Activated naive CD8-positive, alpha-beta T cell (primary cell): Measurements from ENCODE around the gene PITPNC1.
A peak's percentile ranks its signal among the peaks of the same experiment; 100 is the strongest.
"Not testable (repeated sequence)": the region's sequence is repeated elsewhere in the genome, so short reads cannot be mapped to it uniquely, and the experiment has no call there.

Experiments
- H3K27ac Mint-ChIP-seq: one replicate; pipeline ENCODE4 v1.8.0; 2021; ENCODE audit warnings: mixed read lengths
- H3K27me3 Mint-ChIP-seq: one replicate; pipeline ENCODE4 v1.8.0; 2021; ENCODE audit warnings: mixed read lengths
- H3K36me3 Mint-ChIP-seq: one replicate; pipeline ENCODE4 v1.8.0; 2021; ENCODE audit warnings: mixed read lengths
- H3K4me1 Mint-ChIP-seq: one replicate; pipeline ENCODE4 v1.8.0; 2021; ENCODE audit warnings: low read depth, mixed read lengths
- H3K4me3 Mint-ChIP-seq: one replicate; pipeline ENCODE4 v1.8.0; 2021; ENCODE audit warnings: mild to moderate bottlenecking, mixed read lengths
- H3K9me3 Mint-ChIP-seq: one replicate; pipeline ENCODE4 v1.8.0; 2021; ENCODE audit warnings: low read depth, mixed read lengths

PITPNC1 gene

DNA sequence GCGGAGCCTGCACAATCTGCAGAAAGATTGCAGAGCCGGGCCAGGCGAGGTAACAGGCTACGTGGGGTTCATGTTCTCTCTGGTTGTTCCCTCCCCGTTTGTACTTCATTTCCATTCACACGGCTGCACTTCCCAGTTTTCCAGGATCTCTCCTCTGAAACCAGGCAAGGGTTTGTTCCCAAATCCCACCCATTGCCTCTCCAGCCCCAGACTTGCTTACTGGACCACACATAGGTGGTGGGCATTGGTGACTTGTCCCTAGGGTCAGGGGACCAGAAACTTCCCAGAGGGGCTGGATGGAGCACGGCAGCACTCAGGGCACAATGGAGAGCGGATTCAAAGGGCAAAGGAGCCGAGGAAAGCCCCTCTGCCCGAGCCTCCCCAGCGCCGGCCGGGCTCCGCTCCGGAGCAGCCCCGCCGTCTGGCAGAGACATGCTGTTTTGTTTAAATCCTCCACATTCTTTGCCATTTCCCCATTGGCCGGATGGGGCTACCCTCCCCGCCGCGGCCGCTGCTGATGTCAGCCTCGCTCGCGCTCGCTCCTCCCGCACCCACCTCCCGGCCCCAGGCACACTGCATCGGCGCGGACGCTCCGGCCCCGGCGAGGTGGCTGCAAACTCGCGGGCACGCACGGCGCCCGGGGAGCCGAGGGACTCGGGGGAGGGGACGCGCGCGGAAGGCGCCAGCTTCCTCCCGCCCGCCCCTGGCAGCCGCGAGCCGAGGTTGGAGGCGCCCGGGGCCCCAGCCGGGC lies at the start of gene PITPNC1:
PITPNC1 (plus strand) TSS at position 545 of the 751 bp plus-strand sequence.
- no peaks in the 10 kb centered on the region for H3K36me3 Mint-ChIP-seq
- H3K27me3 Mint-ChIP-seq = no peaks in the 10 kb centered on the region
- peaks cover 37% of the 10 kb centered on the region for H3K4me1 Mint-ChIP-seq
- H3K4me3 Mint-ChIP-seq = peak within 1 kb of the TSS; percentile 86
- H3K9me3 Mint-ChIP-seq = no peaks in the 10 kb centered on the region
- peak within 1 kb of the TSS; percentile 86 for H3K27ac Mint-ChIP-seq

DNA sequence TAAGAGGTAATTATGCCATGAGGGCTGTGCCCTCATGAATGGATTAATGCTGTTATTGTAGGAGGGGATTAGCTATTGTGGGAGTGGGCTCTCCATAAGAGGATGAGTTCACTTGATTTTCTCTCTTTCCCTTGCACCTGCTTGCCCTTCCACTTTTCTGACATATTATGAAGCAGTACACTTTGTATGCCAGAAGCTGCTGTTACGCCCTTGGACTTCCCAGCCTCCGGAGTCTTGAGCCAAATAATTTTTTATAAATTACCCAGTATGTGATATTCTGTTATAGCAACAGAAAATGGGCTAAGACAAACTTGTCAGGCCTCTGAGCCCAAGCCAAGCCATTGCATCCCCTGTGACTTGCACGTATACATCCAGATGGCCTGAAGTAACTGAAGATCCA lies 49.1 kb upstream of the PITPNC1 start:
- no peaks in the 10 kb centered on the region for H3K9me3 Mint-ChIP-seq
- no peak overlapping the region for H3K27ac Mint-ChIP-seq
- H3K4me3 Mint-ChIP-seq = no peak overlapping the region
- no peaks in the 10 kb centered on the region for H3K4me1 Mint-ChIP-seq
- no peaks in the 10 kb centered on the region for H3K27me3 Mint-ChIP-seq
- no peaks in the 10 kb centered on the region for H3K36me3 Mint-ChIP-seq

DNA sequence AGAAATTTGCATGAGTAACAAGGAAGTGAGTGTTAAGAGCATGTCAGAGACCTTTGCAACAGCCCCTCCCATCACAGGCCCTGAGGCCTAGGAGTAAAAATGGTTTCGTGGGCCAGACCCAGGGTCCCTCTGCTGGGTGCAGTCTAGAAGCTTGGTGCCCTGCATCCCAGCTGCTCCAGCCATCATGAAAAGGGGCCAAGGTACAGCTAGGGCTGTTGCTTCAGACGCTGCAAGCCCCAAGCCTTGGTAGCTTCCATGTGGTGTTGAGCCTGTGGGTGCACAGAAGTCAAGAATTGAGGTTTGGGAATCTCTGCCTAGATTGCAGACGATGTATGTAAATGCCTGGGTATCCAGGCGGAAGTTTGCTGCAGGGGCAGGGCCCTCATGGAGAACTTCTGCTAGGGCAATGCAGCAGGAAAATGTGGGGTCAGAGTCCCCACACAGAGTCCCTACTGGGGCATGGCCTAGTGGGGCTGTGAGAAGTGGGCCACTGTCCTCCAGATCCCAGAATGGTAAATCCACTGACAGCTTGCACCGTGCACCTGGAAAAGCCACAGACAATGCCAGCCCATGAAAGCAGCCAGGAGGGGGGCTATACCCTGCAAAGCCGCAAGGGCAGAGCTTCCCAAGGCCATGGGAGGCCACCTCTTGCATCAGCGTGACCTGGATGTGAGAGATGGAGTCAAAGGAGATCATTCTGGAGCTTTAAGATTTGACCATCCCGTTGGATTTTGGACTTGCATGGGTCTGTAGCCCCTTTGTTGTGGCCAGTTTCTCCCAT lies 45.5 kb upstream of the PITPNC1 start:
- not testable (repeated sequence) for H3K9me3 Mint-ChIP-seq, H3K27ac Mint-ChIP-seq, H3K4me1 Mint-ChIP-seq, H3K27me3 Mint-ChIP-seq, H3K4me3 Mint-ChIP-seq, H3K36me3 Mint-ChIP-seq

DNA sequence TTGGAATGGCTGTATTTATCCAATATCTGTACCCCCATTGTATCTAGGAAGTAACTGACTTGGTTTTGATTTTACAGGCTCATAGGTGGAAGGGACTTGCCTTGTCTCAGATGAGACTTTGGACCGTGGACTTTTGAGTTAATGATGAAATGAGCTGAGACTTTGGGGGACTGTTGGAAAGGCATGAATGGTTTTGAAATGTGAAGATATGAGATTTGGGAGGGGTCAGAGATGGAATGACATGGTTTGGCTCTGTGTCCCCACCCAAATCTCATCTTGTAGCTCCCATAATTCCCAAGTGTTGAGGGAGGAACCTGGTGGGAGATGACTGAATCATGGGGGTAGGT lies 44.9 kb upstream of the PITPNC1 start:
- not testable (repeated sequence) for H3K4me1 Mint-ChIP-seq, H3K36me3 Mint-ChIP-seq, H3K27me3 Mint-ChIP-seq, H3K27ac Mint-ChIP-seq, H3K4me3 Mint-ChIP-seq, H3K9me3 Mint-ChIP-seq

DNA sequence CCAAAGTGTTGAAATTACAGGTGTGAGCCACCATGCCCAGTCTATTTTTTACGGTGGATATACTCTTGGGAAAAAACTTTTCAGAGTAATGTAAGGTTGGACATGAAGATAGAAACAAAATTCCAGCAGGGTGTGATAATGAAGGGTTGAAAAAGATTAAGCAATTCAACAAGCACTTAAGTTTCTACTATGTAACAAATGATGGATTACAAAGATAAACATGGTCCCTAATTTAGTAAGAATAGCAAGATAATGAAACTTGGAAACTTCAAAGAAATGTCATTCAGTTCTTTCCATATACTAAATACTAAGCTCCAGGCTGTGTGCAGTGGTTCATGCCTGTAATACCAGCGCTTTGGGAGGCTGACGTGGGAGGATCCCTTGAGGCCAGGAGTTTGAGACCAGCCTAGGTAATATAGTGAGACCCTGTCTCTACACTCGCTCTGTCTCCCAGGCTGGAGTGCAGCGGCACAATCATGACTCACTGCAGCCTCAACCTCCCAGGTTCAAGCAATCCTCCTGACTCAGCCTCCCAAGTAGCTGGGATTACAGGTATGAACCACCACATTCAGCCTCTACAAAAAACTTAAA lies 41.7 kb upstream of the PITPNC1 start:
- no peaks in the 10 kb centered on the region for H3K27me3 Mint-ChIP-seq
- H3K36me3 Mint-ChIP-seq = peaks cover 7% of the 10 kb centered on the region
- no peaks in the 10 kb centered on the region for H3K4me1 Mint-ChIP-seq
- H3K27ac Mint-ChIP-seq = no peak overlapping the region
- no peaks in the 10 kb centered on the region for H3K9me3 Mint-ChIP-seq
- H3K4me3 Mint-ChIP-seq = no peak overlapping the region

DNA sequence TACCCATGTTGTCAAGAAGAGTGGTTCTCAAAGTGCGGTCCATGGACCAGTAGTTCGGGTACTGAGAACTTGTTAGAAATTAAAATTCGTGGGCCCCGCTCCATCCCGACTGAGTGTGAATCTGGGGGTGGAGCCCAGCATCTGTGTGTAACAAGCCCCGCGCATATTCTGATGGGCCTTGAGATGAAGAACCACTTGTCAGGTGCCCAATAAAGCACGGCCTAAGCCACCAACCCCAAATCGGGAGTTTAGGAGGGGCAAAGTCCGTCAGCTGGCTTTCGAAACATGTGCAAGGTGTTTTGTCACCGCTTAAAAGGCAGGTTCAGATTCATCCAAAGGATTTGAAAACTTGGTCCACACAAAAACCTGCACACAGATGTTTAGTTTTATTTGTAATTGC lies 40.2 kb upstream of the PITPNC1 start:
- Mint-ChIP-seq H3K27ac (no peak overlapping the region), H3K9me3 (no peaks in the 10 kb centered on the region), H3K36me3 (peaks cover 12% of the 10 kb centered on the region), H3K4me3 (no peak overlapping the region), H3K27me3 (no peaks in the 10 kb centered on the region), H3K4me1 (no peaks in the 10 kb centered on the region)

DNA sequence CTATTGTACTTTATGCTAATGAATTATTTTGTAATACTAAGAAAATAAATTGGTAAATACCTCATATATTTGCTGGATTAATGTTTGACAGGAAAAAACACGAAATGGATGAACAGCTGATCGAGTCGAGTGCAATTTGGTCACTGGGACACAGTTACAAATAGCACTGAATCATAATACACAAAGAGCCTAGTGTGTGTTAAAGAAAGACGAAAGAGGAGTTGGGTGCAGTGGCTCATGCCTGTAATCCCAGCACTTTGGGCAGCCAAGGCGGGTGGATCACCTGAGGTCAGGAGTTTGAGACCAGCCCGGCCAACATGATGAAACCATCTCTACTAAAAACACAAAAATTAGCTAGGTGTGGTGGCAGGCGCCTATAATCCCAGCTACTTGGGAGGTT lies 38.7 kb upstream of the PITPNC1 start:
- not testable (repeated sequence) for H3K9me3 Mint-ChIP-seq, H3K27me3 Mint-ChIP-seq, H3K27ac Mint-ChIP-seq, H3K4me1 Mint-ChIP-seq, H3K4me3 Mint-ChIP-seq
- peaks cover 15% of the 10 kb centered on the region for H3K36me3 Mint-ChIP-seq

DNA sequence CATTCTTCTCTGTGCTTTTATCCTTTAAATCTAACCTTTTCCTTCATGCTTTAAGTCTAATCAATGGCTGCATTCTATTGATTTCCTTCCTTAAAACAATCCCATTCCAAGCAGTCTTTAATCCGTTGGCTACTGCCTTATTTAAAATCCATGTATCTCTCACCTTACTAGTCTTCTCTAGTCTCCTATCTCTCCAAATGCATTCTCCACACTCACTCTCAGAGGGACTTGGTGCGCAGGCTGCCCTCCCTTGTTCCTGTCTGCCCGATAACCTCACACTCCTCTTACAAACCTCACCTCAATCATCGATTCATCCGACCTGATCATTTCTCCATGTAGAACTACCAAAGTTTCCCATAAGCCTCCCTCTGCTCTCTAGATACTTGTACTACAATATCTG lies 33.8 kb upstream of the PITPNC1 start:
- H3K4me1 Mint-ChIP-seq = no peaks in the 10 kb centered on the region
- H3K36me3 Mint-ChIP-seq = peaks cover 14% of the 10 kb centered on the region
- H3K27me3 Mint-ChIP-seq = no peaks in the 10 kb centered on the region
- H3K4me3 Mint-ChIP-seq = no peak overlapping the region
- H3K9me3 Mint-ChIP-seq = no peaks in the 10 kb centered on the region
- H3K27ac Mint-ChIP-seq = peak overlapping the region; percentile 56

DNA sequence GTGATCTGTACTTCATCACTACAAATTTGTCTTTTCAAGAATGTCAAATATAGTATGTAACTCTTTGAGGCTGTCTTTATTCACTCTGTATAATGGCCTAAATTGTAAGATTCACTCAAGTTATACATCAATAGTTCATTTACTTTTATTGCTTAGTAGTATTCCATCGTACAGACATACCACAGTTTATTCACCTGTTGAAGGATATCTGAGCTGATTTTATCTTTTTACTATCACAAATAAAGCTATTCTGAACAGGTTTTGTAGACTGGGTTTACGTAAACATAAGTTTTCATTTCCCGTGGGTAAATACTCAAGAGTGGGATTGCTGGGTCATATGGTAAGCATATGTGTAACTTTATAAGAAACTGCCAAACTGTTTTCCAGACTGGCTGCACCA lies 29.3 kb upstream of the PITPNC1 start:
- H3K36me3 Mint-ChIP-seq = peaks cover 9% of the 10 kb centered on the region
- no peaks in the 10 kb centered on the region for H3K4me1 Mint-ChIP-seq
- H3K27me3 Mint-ChIP-seq = no peaks in the 10 kb centered on the region
- no peak overlapping the region for H3K4me3 Mint-ChIP-seq
- no peak overlapping the region for H3K27ac Mint-ChIP-seq
- no peaks in the 10 kb centered on the region for H3K9me3 Mint-ChIP-seq

DNA sequence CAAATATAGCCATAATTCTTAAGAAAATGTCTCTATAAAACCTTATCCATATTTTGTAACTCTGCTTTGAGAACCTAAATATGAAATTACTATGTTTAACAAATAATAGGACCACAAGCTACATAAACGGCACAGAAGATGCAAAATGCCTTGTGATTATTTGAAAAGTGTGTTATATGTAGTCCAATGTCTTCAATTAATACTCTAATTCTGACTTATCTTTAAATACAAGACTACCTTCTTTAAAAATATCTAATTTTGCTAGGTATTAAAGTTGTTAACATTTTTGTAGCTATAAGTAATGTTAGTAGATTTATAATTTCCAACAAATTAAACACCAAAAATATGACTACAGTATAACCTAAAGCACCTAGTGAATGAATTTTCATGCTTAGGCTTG lies 27.7 kb upstream of the PITPNC1 start:
- no peaks in the 10 kb centered on the region for H3K9me3 Mint-ChIP-seq
- H3K4me1 Mint-ChIP-seq = no peaks in the 10 kb centered on the region
- H3K36me3 Mint-ChIP-seq = peaks cover 8% of the 10 kb centered on the region
- no peaks in the 10 kb centered on the region for H3K27me3 Mint-ChIP-seq
- H3K27ac Mint-ChIP-seq = no peak overlapping the region
- no peak overlapping the region for H3K4me3 Mint-ChIP-seq

DNA sequence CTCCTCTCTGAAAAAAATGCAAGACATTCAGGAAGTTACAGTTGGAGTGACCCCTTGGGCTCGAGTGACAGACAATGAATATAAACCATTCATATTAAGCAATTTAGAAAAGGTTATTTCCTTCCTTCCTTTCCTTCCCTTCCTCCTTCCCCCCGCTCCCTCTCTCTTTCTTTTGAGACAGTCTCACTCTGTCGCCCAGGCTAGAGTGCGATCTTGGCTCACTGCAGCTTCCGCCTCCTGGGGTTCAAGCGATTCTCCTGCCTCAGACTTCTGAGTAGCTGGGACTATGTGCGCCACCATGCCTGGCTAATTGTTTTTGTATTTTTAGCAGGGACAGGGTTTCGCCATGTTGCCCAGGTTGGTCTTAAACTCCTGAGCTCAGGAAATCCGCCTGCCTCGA lies 23.9 kb upstream of the PITPNC1 start:
- peaks cover 9% of the 10 kb centered on the region for H3K36me3 Mint-ChIP-seq
- no peaks in the 10 kb centered on the region for H3K9me3 Mint-ChIP-seq
- peaks cover 12% of the 10 kb centered on the region for H3K4me1 Mint-ChIP-seq
- H3K27ac Mint-ChIP-seq = no peak overlapping the region
- no peak overlapping the region for H3K4me3 Mint-ChIP-seq
- H3K27me3 Mint-ChIP-seq = no peaks in the 10 kb centered on the region

DNA sequence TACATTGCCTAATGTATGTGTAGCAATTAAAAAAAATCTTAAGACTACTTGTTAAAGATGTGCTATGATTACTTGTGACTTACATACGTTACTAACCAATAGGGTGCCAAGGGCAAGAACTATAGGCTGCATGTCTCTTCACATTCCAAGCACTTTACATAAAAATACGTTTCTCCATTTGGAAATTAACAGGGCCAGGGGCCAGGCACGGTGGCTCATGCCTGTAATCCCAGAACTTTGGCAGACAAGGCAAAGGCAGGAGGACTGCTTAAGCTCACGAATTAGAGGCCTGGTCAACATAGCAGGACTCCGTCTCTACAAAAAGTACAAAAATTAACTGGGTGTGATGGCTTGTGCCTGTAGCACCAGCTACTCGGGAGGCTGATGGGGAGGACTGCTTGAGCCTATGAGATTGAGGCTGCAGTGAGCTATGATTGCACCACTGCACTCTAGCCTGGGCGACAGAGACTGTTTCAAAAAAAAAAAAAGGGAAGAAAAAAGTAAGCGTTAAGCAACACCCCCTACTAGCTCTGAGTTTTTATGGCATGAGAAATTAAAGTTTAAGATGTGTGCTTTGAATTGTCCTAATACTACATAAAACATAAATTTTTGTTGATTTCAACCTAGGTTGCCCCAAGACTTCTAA lies 23.0 kb upstream of the PITPNC1 start:
- Mint-ChIP-seq H3K9me3 (no peaks in the 10 kb centered on the region), H3K27ac (peak overlapping the region; percentile 16), H3K4me1 (peaks cover 18% of the 10 kb centered on the region), H3K4me3 (no peak overlapping the region), H3K36me3 (peaks cover 9% of the 10 kb centered on the region), H3K27me3 (no peaks in the 10 kb centered on the region)

DNA sequence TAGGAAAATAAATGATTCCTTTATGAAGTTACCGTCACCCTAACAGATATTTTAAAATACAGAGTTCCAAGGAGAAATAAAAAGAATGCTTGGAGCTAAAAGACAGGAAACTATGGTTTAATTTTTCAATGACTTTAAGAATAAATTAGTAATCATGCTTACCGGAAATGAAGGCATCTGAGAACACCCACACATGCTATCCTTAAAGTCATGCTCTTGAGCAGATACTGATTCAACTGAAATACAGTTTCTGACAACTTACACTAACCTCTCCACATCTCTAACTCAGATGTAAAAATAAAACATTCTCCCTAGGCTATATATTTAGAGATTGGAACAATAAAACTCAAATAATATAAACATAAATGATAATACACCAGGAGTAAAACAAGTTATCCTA lies 18.5 kb upstream of the PITPNC1 start:
- H3K27ac Mint-ChIP-seq = peak overlapping the region; percentile 95
- H3K9me3 Mint-ChIP-seq = no peaks in the 10 kb centered on the region
- H3K4me3 Mint-ChIP-seq = peak overlapping the region; percentile 84
- peaks cover 57% of the 10 kb centered on the region for H3K4me1 Mint-ChIP-seq
- H3K27me3 Mint-ChIP-seq = no peaks in the 10 kb centered on the region
- H3K36me3 Mint-ChIP-seq = peaks cover 20% of the 10 kb centered on the region

DNA sequence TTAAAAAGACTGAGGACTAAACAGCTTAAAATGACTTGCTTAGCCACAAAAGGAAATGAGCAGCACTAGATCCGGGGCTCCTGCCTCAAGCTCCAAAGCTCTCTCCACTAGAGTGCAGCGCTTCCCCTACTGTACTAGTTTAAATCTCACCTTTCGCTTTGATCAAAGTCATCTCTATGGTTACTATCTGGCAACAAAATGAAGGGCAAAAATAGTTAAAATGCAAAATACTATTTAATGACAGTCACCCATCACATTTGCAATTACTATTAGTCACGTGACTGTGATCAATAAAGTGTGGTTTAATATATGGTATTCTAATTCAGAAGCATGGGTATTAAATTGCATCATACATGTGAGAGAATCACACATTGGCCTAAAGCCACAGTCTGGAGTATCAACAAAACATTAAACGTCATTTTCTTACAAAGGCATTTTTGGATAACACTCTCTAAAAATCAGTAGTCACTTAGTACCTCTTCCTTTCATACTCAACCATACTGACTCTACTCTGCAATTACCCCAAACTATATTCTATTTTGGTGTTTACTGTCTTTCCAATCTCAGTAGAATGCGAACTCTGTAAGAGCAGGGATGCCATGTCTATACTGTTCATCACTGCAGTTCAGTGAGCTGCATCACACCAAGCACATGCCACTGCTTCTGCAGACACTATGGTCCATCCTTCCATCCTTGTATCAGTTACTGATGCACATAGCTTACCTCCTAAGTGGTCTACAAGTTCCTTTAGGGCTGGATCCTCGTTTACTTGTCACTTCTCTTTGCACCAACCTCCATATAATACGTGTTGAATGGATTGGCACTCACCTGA lies 16.9 kb upstream of the PITPNC1 start:
- Mint-ChIP-seq H3K4me3 (peak overlapping the region; percentile 68), H3K4me1 (peaks cover 68% of the 10 kb centered on the region)

More for the DNA sequence above, 16.9 kb upstream of the PITPNC1 start:
- Mint-ChIP-seq H3K27ac (peak overlapping the region; percentile 92), H3K9me3 (no peaks in the 10 kb centered on the region), H3K27me3 (no peaks in the 10 kb centered on the region), H3K36me3 (peaks cover 23% of the 10 kb centered on the region)
